ENCODE data around the gene NSMF. TPM values are rescaled to one million over a fixed set of nuclear protein-coding genes. Genes with fewer than 3 reads are reported as not detected.

NSMF gene
- total RNA-seq, 1 donor from 2014 or later = 24.7 TPM

DNA sequence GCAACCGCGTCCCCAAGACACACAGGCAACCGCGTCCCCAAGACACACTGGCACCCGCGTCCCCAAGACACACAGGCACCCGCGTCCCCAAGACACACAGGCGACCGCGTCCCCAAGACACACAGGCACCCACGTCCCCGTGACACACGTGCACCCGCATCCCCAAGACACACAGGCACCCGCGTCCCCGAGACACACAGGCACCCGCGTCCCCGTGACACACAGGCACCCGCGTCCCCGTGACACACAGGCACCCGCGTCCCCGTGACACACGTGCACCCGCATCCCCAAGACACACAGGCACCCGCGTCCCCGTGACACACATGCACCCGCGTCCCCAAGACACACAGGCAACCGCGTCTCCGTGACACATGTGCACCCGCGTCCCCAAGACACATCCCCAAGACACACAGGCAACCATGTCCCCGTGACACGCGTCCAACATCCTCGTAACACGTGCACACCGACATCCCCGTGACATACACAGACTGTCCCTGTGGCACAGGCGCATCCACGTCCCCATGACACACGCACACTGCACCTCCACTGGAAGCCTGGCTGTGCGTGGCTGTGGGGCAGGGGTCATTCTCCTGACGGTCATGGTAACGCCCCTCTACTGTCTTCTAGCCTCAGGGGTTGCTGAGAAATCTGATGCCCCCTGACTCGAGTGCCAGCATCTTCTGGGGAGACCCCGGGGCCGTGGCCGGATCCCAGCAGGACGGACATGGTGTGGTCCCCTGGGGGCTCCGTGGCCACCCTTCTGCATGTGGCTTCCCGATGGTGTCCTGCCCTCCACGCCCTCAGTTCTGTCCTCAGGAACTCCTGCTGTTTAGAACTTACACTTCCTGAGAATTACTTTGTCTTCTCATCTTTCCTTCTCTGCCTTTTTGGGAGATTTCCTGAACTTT is 60.3 kb downstream of the NSMF start:
- ATAC-seq (ENCODE audit: low read depth) (no peak), DNase-seq (no peak)
- Mint-ChIP-seq H3K36me3 (ENCODE audit: low read depth) (peaks cover 7% of the 10 kb centered on the region), H3K27me3 (no peaks in the 10 kb centered on the region), H3K4me1 (peaks cover 29% of the 10 kb centered on the region), H3K9me3 (peaks cover 6% of the 10 kb centered on the region), H3K27ac (no peak overlapping the region), H3K4me3 (no peak overlapping the region)
- TF ChIP-seq, protein P1, sequence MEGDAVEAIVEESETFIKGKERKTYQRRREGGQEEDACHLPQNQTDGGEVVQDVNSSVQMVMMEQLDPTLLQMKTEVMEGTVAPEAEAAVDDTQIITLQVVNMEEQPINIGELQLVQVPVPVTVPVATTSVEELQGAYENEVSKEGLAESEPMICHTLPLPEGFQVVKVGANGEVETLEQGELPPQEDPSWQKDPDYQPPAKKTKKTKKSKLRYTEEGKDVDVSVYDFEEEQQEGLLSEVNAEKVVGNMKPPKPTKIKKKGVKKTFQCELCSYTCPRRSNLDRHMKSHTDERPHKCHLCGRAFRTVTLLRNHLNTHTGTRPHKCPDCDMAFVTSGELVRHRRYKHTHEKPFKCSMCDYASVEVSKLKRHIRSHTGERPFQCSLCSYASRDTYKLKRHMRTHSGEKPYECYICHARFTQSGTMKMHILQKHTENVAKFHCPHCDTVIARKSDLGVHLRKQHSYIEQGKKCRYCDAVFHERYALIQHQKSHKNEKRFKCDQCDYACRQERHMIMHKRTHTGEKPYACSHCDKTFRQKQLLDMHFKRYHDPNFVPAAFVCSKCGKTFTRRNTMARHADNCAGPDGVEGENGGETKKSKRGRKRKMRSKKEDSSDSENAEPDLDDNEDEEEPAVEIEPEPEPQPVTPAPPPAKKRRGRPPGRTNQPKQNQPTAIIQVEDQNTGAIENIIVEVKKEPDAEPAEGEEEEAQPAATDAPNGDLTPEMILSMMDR (IDR thresholded peaks at IDR 0.05) = no peak
- ChIA-PET CTCF (no interaction called here), POLR2A (no interaction called here)
- intact Hi-C loops (cut with micrococcal nuclease) = no loop called here

DNA sequence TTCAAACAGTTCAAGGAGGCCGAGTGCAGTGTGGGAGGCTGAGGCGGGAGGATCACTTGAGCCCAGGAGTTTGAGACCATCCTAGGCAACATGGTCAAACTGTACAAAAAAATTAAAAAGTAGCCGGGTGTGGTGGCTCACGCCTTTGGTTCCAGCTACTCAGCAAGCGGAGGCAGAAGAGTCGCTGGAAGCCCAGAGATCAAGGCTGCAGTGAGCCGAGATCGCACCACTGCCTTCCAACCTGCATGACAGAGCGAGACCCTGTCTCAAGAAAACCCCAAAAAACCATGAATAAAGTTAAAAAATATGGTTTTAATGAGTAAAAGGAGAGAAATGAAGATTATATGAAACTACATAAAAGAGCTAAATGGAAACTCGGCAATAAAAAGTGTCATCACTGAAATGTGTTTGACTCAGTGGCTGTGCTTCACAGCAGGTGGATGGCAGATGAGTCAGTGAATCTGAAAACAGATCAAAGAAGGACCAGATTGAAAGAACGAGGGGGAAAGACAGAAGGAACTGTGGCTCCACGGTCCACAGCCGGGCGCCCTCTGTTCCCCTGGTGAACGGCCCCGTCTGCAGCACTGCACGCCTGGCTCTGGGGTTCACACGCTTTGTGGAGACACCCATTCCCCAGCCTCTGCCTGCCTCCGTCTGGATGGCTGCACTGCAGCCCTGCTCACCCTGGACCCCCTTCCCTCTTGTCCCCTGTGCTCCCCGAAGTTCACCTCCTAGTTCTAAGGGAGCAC is 61.3 kb downstream of the NSMF start:
- ATAC-seq (ENCODE audit: low read depth) (no peak), DNase-seq (no peak)
- H3K9me3 Mint-ChIP-seq = peaks cover 6% of the 10 kb centered on the region
- peaks cover 7% of the 10 kb centered on the region for H3K36me3 Mint-ChIP-seq (ENCODE audit: low read depth)
- H3K4me3 Mint-ChIP-seq = no peak overlapping the region
- POLR2A ChIA-PET = no interaction called here
- intact Hi-C loops (cut with micrococcal nuclease) = no loop called here
- peaks cover 29% of the 10 kb centered on the region for H3K4me1 Mint-ChIP-seq
- H3K27me3 Mint-ChIP-seq = no peaks in the 10 kb centered on the region
- TF ChIP-seq, protein P1 (IDR thresholded peaks at IDR 0.05) = no peak
- CTCF ChIA-PET = no interaction called here
- no peak overlapping the region for H3K27ac Mint-ChIP-seq

Other genes starting within 250 kb of the NSMF start
- 1.1 and 1.9 TPM in 2 replicates for gene RNF208, start 237.1 kb downstream of the NSMF start, total RNA-seq
- gene CYSRT1, start 234.2 kb downstream of the NSMF start, total RNA-seq = 0.39 and 0.53 TPM in 2 replicates
- not detected in 2 replicates for gene RNF224, start 231.8 kb downstream of the NSMF start, total RNA-seq
- gene SLC34A3, start 228.4 kb downstream of the NSMF start, total RNA-seq = not detected in 2 replicates
- 182 and 197 TPM in 2 replicates for gene TUBB4B, start 218.0 kb downstream of the NSMF start, total RNA-seq
- gene STPG3, start 208.0 kb downstream of the NSMF start, total RNA-seq = 0.37 TPM in 1 of 2 replicates, not detected in the other
- 56.1 and 58.2 TPM in 2 replicates for gene NELFB, start 204.0 kb downstream of the NSMF start, total RNA-seq
- gene TOR4A, start 181.6 kb downstream of the NSMF start, total RNA-seq = 7.9 and 9.1 TPM in 2 replicates
- 1.9 and 3.0 TPM in 2 replicates for gene NRARP, start 157.1 kb downstream of the NSMF start, total RNA-seq
- 8.4 and 12.8 TPM in 2 replicates for gene EXD3, start 36.2 kb downstream of the NSMF start, total RNA-seq
- gene NOXA1, start 35.9 kb downstream of the NSMF start, total RNA-seq = 2.6 and 3.9 TPM in 2 replicates
- gene ENTPD8, start 18.0 kb downstream of the NSMF start, total RNA-seq = not detected in 2 replicates
- gene PNPLA7, start 91.1 kb upstream of the NSMF start, total RNA-seq = 5.5 and 6.1 TPM in 2 replicates
- 26.0 and 32.9 TPM in 2 replicates for gene MRPL41, start 92.5 kb upstream of the NSMF start, total RNA-seq
- 39.4 and 43.0 TPM in 2 replicates for gene DPH7, start 119.6 kb upstream of the NSMF start, total RNA-seq
- gene ZMYND19, start 131.2 kb upstream of the NSMF start, total RNA-seq = 21.9 and 25.1 TPM in 2 replicates
- 56.9 and 58.3 TPM in 2 replicates for gene ARRDC1, start 146.4 kb upstream of the NSMF start, total RNA-seq
- 157 and 163 TPM in 2 replicates for gene EHMT1, start 159.7 kb upstream of the NSMF start, total RNA-seq